ENCODE data around the gene DOCK9. TPM values are rescaled to one million over a fixed set of nuclear protein-coding genes. Genes with fewer than 3 reads are reported as not detected.

DOCK9 gene
- total and polyA plus RNA-seq, 2 donors (not counting 3 experiments of a cell fraction or from before 2014, with no cell fraction given): 147 to 323 TPM

DNA sequence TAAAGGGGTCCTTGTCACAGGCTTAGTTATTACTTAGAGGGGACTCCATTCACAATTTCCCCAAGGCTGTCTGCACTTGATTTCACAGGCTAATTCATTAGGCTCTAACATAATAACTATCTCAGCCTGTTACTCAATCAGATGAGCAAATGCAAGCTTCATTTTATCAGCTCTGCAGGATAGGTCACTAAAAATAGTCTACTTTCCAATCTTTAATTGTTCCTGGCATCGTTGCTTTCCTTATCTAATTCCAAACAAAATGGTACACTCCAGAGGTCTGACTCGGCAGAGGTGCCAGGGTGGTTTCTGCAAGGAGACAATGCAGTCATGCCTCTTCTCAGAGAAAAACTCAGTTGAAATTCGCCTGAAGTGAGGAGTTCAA is 155.6 kb downstream of the DOCK9 start:
- Histone ChIP-seq H3K4me2 (ENCODE audit: insufficient read depth, low read length) (peak overlapping the region; percentile 32), H3K9ac (replicated peaks; ENCODE audit: extremely low read depth, insufficient read depth, low read length) (no peak overlapping the region), H3K9me1 (replicated peaks; ENCODE audit: control insufficient read depth, extremely low read depth, insufficient read depth, low read length) (no peaks in the 10 kb centered on the region), H3K27ac (ENCODE audit: insufficient read depth, low read depth, low read length) (peak overlapping the region; percentile 7), H3K9me3 (replicated peaks; ENCODE audit: control insufficient read depth, insufficient read depth, low read length) (no peaks in the 10 kb centered on the region), H3K4me3 (replicated peaks in 1 of 3; ENCODE audit: insufficient read depth in 1 of 3, low read depth in 1 of 3, low read length in 3 of 3) (no peak overlapping the region), H3K4me1 (ENCODE audit: control insufficient read depth, extremely low read depth, insufficient read depth, low read length) (peaks cover 39% of the 10 kb centered on the region), H3K27me3 (ENCODE audit: control insufficient read depth in 2 of 2, insufficient read depth in 2 of 2, low read length in 2 of 2) (no peaks in the 10 kb centered on the region), H3K79me2 (ENCODE audit: control insufficient read depth, insufficient read depth, low read length) (no peaks in the 10 kb centered on the region), H4K20me1 (replicated peaks; ENCODE audit: control insufficient read depth, extremely low read depth, insufficient read depth, low read length) (no peaks in the 10 kb centered on the region), H2AFZ (ENCODE audit: low read depth, low read length) (no peak overlapping the region), H3K36me3 (ENCODE audit: control insufficient read depth in 2 of 2, extremely low read depth in 1 of 2, insufficient read depth in 2 of 2, low read length in 2 of 2) (peaks cover 29 to 33% of the 10 kb centered on the region in 2 experiments)
- TF ChIP-seq FOS (IDR thresholded peaks at IDR 0.05; ENCODE audit: borderline replicate concordance, insufficient read depth, low read length) (peak; percentile 24), MYC (IDR thresholded peaks at IDR 0.05; ENCODE audit: low read depth, low read length) (no peak), GATA2 (IDR thresholded peaks at IDR 0.05; ENCODE audit: insufficient read depth, insufficient read length, low read depth, low read length) (no peak), POLR2AphosphoS5 (IDR thresholded peaks at IDR 0.05; ENCODE audit: insufficient read depth, low read depth, low read length) (no peak)
- TF ChIP-seq, protein P1, sequence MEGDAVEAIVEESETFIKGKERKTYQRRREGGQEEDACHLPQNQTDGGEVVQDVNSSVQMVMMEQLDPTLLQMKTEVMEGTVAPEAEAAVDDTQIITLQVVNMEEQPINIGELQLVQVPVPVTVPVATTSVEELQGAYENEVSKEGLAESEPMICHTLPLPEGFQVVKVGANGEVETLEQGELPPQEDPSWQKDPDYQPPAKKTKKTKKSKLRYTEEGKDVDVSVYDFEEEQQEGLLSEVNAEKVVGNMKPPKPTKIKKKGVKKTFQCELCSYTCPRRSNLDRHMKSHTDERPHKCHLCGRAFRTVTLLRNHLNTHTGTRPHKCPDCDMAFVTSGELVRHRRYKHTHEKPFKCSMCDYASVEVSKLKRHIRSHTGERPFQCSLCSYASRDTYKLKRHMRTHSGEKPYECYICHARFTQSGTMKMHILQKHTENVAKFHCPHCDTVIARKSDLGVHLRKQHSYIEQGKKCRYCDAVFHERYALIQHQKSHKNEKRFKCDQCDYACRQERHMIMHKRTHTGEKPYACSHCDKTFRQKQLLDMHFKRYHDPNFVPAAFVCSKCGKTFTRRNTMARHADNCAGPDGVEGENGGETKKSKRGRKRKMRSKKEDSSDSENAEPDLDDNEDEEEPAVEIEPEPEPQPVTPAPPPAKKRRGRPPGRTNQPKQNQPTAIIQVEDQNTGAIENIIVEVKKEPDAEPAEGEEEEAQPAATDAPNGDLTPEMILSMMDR (IDR thresholded peaks at IDR 0.05; ENCODE audit: extremely low read depth in 1 of 2, insufficient read depth in 1 of 2, low read depth in 1 of 2, low read length in 2 of 2): no peak
- no peak for DNase-seq (ENCODE audit: low read depth, low spot score)
- no peak for FAIRE-seq
- dilution Hi-C loops (cut with MboI; ENCODE audit: extremely low pct_ligation_motif_present, low sequenced_read_pairs): no loop called here
- intact Hi-C loops (cut with micrococcal nuclease): no loop called here
- CTCF ChIA-PET: interaction anchor here (1.0 kb wide), 1 partner anchor 18 kb away, joined by 4 read pairs; no protein-coding TSS in a partner anchor
- no TSS peak for BruUV-seq (replicated peaks)
- POLR2A ChIA-PET: no interaction called here

Measured in endothelial cell of umbilical vein (primary cell).